ENCODE data around the gene PHTF2.

GRCh38 chr7:77935652-77936348 lies 137.2 kb downstream of the PHTF2 start:
- TF ChIP-seq EGR1 (IDR thresholded peaks at IDR 0.05) (no peak), CEBPB (IDR thresholded peaks at IDR 0.05) (no peak), MAX (IDR thresholded peaks at IDR 0.05) (no peak), YY1 (IDR thresholded peaks at IDR 0.05; ENCODE audit: low read depth) (no peak)
